Karpas-422 (cell line): ENCODE results near the gene WDR41. TPM values are rescaled to one million over a fixed set of nuclear protein-coding genes. Genes with fewer than 3 reads are reported as not detected.
"Not testable (repeated sequence)": the region's sequence is repeated elsewhere in the genome, so short reads cannot be mapped to it uniquely, and the experiment has no call there.

Experiments used
- DNase-seq: peaks from one replicate; pipeline ENCODE4 v3.0.0-alpha.2; 2015
- H2AFZ ChIP-seq: fragments of 200-600 bp; sonication (generic); 2 replicates; pipeline ENCODE4 v1.6.1; 2014; ENCODE audit warnings: antibody characterized with exemption, low read length, mixed read lengths
- H3K27ac ChIP-seq: fragments of 200-600 bp; sonication (generic); 2 replicates; pipeline ENCODE4 v1.5.1; 2014; ENCODE audit warnings: mild to moderate bottlenecking, low read length, moderate library complexity
- H3K27me3 ChIP-seq: fragments of 200-600 bp; sonication (generic); 2 replicates; pipeline ENCODE4 v1.6.1; 2014; ENCODE audit warnings: low read length, mixed read lengths
- H3K36me3 ChIP-seq: fragments of 200-600 bp; sonication (generic); 2 replicates; pipeline ENCODE4 v1.6.1; 2014; ENCODE audit warnings: low read length, mixed read lengths; ENCODE audit not compliant: insufficient read depth
- H3K4me1 ChIP-seq: fragments of 200-600 bp; sonication (generic); 2 replicates; pipeline ENCODE4 v1.6.1; 2014; ENCODE audit warnings: mild to moderate bottlenecking, low read length, mixed read lengths
- H3K4me2 ChIP-seq: fragments of 200-600 bp; sonication (generic); 2 replicates; pipeline ENCODE4 v1.6.1; 2014; ENCODE audit warnings: low read length, low read depth, mild to moderate bottlenecking; ENCODE audit not compliant: poor library complexity, severe bottlenecking
- H3K4me3 ChIP-seq: fragments of 200-600 bp; sonication (generic); 2 replicates; pipeline ENCODE4 v1.5.1; 2014; ENCODE audit warnings: mild to moderate bottlenecking, antibody characterized with exemption, low read length, mixed read lengths
- H3K79me2 ChIP-seq: fragments of 200-600 bp; sonication (generic); 2 replicates; pipeline ENCODE4 v1.6.1; 2014; ENCODE audit warnings: mild to moderate bottlenecking, low read length, mixed read lengths
- H3K9ac ChIP-seq: fragments of 200-600 bp; sonication (generic); 2 replicates; pipeline ENCODE4 v1.6.0; 2014; ENCODE audit warnings: low read length
- H3K9me2 ChIP-seq: fragments of 200-600 bp; sonication (generic), shearing (Covaris generic); replicated peaks from 2 replicates; pipeline ENCODE4 v1.6.0; 2014; ENCODE audit warnings: mild to moderate bottlenecking, low read length, moderate library complexity; ENCODE audit not compliant: insufficient read depth
- H3K9me3 ChIP-seq: fragments of 300-700, 200-600 bp; sonication (generic); 2 replicates; pipeline ENCODE4 v1.6.1; 2014; ENCODE audit warnings: low read length, mixed read lengths
- H4K20me1 ChIP-seq: fragments of 200-600 bp; sonication (generic); 2 replicates; pipeline ENCODE4 v1.6.1; 2014; ENCODE audit warnings: mild to moderate bottlenecking, antibody characterized with exemption, low read length, low read depth; ENCODE audit not compliant: insufficient read depth
- total RNA-seq: library from RNA; depleted of rRNA; stranded (reverse); fragments of >200 nt; shearing (Covaris generic); gene quantifications from 2 replicates; pipeline ENCODE4 v1.2.3, GENCODE V29; 2014; ENCODE audit warnings: low replicate concordance

Gene WDR41
- total RNA-seq, 1 experiment from 2014 or later = 146 TPM

DNA sequence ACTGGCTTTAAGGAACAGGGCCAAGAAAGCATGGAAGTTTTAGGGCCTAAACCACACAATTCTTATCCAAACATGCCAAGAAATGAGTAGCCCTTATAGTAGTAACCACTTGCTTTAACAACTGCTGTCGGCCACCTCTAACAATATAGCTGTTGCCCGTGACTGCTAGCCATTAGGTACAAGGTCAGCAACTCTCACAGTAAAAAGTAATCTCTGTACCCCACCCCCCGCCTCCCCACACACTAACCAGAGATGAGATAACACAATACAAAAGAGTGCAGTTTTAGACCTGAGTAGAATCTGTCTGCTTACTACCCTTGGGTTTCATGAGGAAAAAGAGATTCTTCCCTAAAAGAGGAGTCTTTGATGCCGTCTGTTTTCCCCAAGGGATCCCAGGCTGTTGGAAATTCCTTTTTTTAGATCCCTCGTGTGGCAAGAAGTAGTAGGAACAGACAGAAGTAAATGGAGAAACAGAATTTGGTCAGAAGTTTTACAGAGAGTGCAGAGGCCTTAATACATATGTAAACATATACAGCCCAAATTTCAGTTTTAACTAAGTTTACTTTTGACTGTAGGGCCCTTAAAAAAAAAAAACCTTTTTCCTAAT is 94.3 kb downstream of the WDR41 start:
- no peaks in the 10 kb centered on the region for H3K27me3 ChIP-seq
- H3K4me3 ChIP-seq = no peak overlapping the region
- H3K79me2 ChIP-seq = no peaks in the 10 kb centered on the region
- peaks cover 5% of the 10 kb centered on the region for H3K4me1 ChIP-seq
- no peak for DNase-seq
- H3K9me2 ChIP-seq = no peaks in the 10 kb centered on the region
- no peak overlapping the region for H2AFZ ChIP-seq
- H3K9me3 ChIP-seq = no peaks in the 10 kb centered on the region
- no peak overlapping the region for H3K4me2 ChIP-seq
- no peaks in the 10 kb centered on the region for H3K36me3 ChIP-seq
- no peak overlapping the region for H3K9ac ChIP-seq
- no peak overlapping the region for H3K27ac ChIP-seq
- H4K20me1 ChIP-seq = no peaks in the 10 kb centered on the region

DNA sequence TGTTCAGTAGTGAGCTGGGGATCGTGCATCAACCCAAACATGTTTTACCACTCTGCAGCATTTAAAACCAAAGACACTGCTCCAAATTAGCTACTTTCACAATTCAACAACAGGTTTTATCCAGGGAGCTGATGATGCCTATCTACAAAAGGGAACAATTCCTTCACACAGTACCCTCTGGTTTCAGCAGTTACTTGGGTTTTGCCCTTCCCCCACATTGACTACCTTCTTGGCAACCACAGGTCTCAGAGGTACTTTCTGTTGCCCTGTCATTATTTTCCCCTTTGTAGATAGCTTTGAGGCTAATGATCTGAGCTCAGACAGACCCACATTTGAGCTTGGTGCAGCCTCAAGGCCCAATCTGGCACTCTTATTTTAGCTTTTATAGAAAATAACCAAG is 96.1 kb downstream of the WDR41 start:
- Histone ChIP-seq H3K4me2 (no peak overlapping the region), H4K20me1 (no peaks in the 10 kb centered on the region), H3K4me1 (no peaks in the 10 kb centered on the region), H3K27me3 (no peaks in the 10 kb centered on the region), H3K27ac (no peak overlapping the region), H3K9me3 (no peaks in the 10 kb centered on the region), H3K36me3 (no peaks in the 10 kb centered on the region), H2AFZ (no peak overlapping the region), H3K9ac (no peak overlapping the region), H3K4me3 (no peak overlapping the region), H3K79me2 (no peaks in the 10 kb centered on the region), H3K9me2 (no peaks in the 10 kb centered on the region)
- DNase-seq = no peak

DNA sequence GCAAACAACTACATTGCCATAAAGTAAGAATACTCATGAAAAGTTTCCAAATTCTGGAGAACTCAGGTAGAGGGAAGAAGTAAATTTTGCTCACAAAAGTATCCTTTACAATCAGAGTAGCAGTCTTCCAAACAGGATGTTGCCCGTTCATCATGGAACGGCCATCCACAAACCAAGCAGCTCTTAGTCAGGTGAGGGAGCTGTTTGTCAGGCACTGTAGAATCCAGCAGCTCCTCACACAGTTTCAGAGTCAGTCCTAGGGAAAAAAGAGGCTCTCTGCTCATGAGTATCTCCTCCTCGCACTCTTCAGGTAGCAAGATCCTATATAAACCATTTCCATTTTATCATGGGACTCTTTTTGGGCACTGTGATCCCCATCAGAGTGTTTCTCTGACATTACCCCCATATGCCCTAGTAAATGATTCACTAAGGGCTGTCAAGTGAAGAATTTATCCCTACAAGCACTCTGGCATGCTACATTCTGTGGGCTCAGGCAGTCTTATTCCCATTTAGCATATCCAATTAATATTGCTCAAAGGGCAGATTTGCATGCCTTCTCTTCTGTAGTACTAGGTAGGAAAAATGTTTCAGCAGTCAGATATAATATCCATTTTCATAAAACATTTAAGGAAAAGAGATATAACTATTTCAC is 97.9 kb downstream of the WDR41 start:
- H3K4me2 ChIP-seq = no peak overlapping the region
- H3K9me3 ChIP-seq = no peaks in the 10 kb centered on the region
- H3K4me3 ChIP-seq = no peak overlapping the region
- no peak overlapping the region for H3K9ac ChIP-seq
- H4K20me1 ChIP-seq = no peaks in the 10 kb centered on the region
- no peak for DNase-seq
- H2AFZ ChIP-seq = no peak overlapping the region
- no peaks in the 10 kb centered on the region for H3K9me2 ChIP-seq
- H3K4me1 ChIP-seq = no peaks in the 10 kb centered on the region
- no peaks in the 10 kb centered on the region for H3K79me2 ChIP-seq
- no peaks in the 10 kb centered on the region for H3K36me3 ChIP-seq
- H3K27ac ChIP-seq = no peak overlapping the region
- H3K27me3 ChIP-seq = no peaks in the 10 kb centered on the region

DNA sequence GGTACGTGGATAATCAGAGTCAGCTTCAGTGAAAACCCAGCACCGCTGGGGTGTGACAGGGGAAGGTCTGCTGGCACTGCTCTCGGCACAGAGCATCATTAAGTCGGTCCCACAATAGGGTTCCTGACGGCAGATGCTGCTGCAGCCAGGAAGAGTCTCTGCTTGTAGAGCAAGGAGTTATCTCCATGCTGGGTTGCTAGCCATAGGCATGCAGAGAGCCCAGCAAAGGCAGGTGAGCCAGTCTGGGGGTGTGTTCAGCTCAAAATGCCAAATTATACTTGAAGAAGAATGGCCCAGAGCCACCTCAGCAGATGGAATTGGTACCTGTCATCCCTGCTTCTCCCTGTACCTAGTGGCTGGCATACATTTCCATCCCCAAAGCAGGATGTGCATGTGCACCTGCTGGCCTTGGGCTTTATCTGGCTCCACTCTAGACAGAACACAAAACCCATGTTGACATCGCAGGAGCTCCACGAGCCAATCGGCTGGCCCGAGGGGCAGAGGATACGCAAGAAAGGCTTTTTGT is 100.8 kb downstream of the WDR41 start:
- no peaks in the 10 kb centered on the region for H3K9me3 ChIP-seq
- no peak overlapping the region for H3K9ac ChIP-seq
- no peaks in the 10 kb centered on the region for H3K4me1 ChIP-seq
- H3K4me3 ChIP-seq = no peak overlapping the region
- H2AFZ ChIP-seq = no peak overlapping the region
- H4K20me1 ChIP-seq = no peaks in the 10 kb centered on the region
- H3K27ac ChIP-seq = no peak overlapping the region
- no peaks in the 10 kb centered on the region for H3K36me3 ChIP-seq
- no peak for DNase-seq
- no peaks in the 10 kb centered on the region for H3K27me3 ChIP-seq
- H3K4me2 ChIP-seq = no peak overlapping the region
- H3K9me2 ChIP-seq = no peaks in the 10 kb centered on the region
- H3K79me2 ChIP-seq = no peaks in the 10 kb centered on the region

DNA sequence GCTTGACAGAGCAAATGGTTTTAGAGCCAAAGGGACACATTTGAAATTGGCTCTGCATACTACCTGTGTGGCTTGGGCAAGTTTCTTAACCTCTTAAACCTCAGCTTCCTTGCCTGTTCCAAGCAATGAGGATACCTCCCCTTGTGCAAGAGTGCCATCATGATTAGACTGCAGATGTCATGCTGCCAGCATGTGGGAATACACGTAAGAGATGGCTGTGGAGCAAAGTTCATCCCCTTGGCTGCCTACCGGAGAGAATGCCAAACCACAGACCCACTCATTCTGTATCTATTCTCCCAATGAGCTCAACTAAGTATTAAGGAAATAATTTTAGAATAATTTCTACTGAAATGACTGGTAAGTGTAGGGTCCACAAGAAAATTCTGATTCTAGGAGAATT is 101.3 kb downstream of the WDR41 start:
- no peaks in the 10 kb centered on the region for H3K27me3 ChIP-seq
- H3K36me3 ChIP-seq = no peaks in the 10 kb centered on the region
- no peak overlapping the region for H3K27ac ChIP-seq
- no peak overlapping the region for H2AFZ ChIP-seq
- H3K4me2 ChIP-seq = no peak overlapping the region
- no peak overlapping the region for H3K4me3 ChIP-seq
- H3K9me2 ChIP-seq = no peaks in the 10 kb centered on the region
- H3K9me3 ChIP-seq = no peaks in the 10 kb centered on the region
- H3K79me2 ChIP-seq = no peaks in the 10 kb centered on the region
- H3K9ac ChIP-seq = no peak overlapping the region
- DNase-seq = no peak
- H3K4me1 ChIP-seq = no peaks in the 10 kb centered on the region
- no peaks in the 10 kb centered on the region for H4K20me1 ChIP-seq

DNA sequence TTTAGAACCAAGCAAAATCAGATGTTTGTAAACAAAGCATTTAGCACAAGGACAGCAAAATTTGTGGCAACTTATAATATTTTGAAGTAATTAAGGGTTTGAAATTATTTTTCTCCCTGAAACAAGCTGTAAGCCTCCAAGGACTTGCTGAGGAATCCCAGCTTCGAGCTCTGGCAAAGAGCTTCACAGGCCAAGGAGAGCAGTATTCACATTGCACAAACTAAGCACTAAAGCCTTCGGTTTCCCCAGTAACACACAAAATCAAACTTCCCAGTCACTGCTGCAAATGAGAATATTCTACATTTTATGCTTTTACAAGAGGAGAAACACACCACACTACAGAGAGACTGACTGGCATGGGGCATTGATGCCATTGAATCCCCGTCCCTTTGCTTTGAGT is 101.9 kb downstream of the WDR41 start:
- no peak overlapping the region for H3K27ac ChIP-seq
- H3K79me2 ChIP-seq = no peaks in the 10 kb centered on the region
- H3K27me3 ChIP-seq = no peaks in the 10 kb centered on the region
- no peak overlapping the region for H2AFZ ChIP-seq
- no peaks in the 10 kb centered on the region for H4K20me1 ChIP-seq
- no peaks in the 10 kb centered on the region for H3K4me1 ChIP-seq
- no peak overlapping the region for H3K9ac ChIP-seq
- no peaks in the 10 kb centered on the region for H3K36me3 ChIP-seq
- H3K4me3 ChIP-seq = no peak overlapping the region
- no peak for DNase-seq
- no peaks in the 10 kb centered on the region for H3K9me2 ChIP-seq
- no peaks in the 10 kb centered on the region for H3K9me3 ChIP-seq
- H3K4me2 ChIP-seq = no peak overlapping the region

DNA sequence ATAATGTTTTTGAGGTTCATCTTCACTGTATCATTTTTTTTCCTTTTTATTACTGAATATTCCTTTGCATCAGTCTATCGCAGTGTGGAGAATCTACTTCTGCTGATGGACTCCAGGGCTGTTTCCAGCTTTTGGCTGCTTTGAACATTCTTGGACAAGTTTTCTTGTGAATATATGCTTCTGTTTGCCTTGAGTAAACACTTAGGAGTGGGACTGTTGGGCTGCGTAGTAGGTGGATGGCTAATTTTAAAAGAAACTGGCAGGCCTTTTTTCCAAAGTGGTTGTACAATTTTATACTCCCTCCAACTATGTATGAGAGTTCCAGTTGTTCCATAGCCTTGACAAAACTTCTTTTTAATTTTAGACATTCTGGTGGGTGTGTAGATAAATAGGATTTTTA is 102.4 kb downstream of the WDR41 start:
- no peaks in the 10 kb centered on the region for H3K79me2 ChIP-seq
- no peak overlapping the region for H3K4me3 ChIP-seq
- H4K20me1 ChIP-seq = no peaks in the 10 kb centered on the region
- no peaks in the 10 kb centered on the region for H3K9me2 ChIP-seq
- H2AFZ ChIP-seq = no peak overlapping the region
- DNase-seq = no peak
- no peaks in the 10 kb centered on the region for H3K27me3 ChIP-seq
- H3K4me1 ChIP-seq = no peaks in the 10 kb centered on the region
- no peak overlapping the region for H3K9ac ChIP-seq
- no peak overlapping the region for H3K4me2 ChIP-seq
- no peaks in the 10 kb centered on the region for H3K36me3 ChIP-seq
- no peaks in the 10 kb centered on the region for H3K9me3 ChIP-seq
- no peak overlapping the region for H3K27ac ChIP-seq

DNA sequence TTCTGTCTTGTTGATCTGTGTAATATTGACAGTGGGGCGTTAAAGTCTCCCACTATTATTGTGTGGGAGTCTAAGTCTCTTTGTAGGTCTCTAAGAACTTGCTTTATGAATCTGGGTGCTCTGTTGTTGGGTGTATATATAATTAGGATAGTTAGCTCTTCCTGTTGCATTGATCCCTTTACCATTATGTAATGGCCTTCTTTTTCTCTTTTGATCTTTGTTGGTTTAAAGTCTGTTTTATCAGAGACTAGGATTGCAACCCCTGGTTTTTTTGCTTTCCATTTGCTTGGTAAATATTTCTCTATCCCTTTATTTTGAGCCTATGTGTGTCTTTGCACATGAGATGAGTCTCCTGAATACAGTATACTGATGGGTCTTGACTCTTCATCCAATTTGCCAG is 105.8 kb downstream of the WDR41 start:
- H3K36me3 ChIP-seq, H2AFZ ChIP-seq, H3K4me1 ChIP-seq, H3K9me3 ChIP-seq, DNase-seq, H4K20me1 ChIP-seq, H3K79me2 ChIP-seq, H3K27me3 ChIP-seq, H3K27ac ChIP-seq, H3K4me2 ChIP-seq, H3K9ac ChIP-seq, H3K4me3 ChIP-seq, H3K9me2 ChIP-seq: not testable (repeated sequence)
